Esophagus squamous epithelium (tissue), 4 donors: ENCODE results near the gene SAG.

Source experiments
- CTCF ChIP-seq, 6 experiments: fragments of 450-650 bp in 4 of 6; fragments of 200-600 bp in 2 of 6; sonication (generic) in 2 of 6; IDR thresholded peaks; one replicate each; pipeline ENCODE4 v1.5.1; 2016 to 2019; ENCODE audit warnings: antibody characterized with exemption in 6 of 6, mild to moderate bottlenecking in 4 of 6, moderate library complexity in 4 of 6
- POLR2A ChIP-seq, 4 donors: fragments of 450-650 bp; IDR thresholded peaks; one replicate each; pipeline ENCODE4 v1.6.1; 2017; ENCODE audit warnings: antibody characterized with exemption in 4 of 4, mild to moderate bottlenecking in 4 of 4, moderate library complexity in 3 of 4

- no peak for TF ChIP-seq CTCF (IDR thresholded peaks at IDR 0.05)
- TF ChIP-seq POLR2A (IDR thresholded peaks at IDR 0.05) = no peak
Measured at GRCh38 chr2:233386382-233387041, 78.9 kb downstream of the SAG start.
